HG03280 (cell line): ENCODE measurements around the gene TMEM81.

ENCODE experiments used
- ATAC-seq: cut with Tn5 transposase; IDR thresholded peaks from one replicate; pipeline ENCODE4 v1.9.1; 2021; ENCODE audit warnings: mild to moderate bottlenecking, moderate library complexity; ENCODE audit not compliant: unreplicated experiment

Gene TMEM81

GRCh38 chr1:205084360-205084759 lies at the start of gene TMEM81:
Gene TMEM81 (minus strand): TSS chr1:205084460. CDS start chr1:205084320, 140 bp downstream.
- ATAC-seq, result no peak

GRCh38 chr1:205133287-205133686 lies 49.0 kb upstream of the TMEM81 start:
- no peak for ATAC-seq

- ATAC-seq, result no peak
These were observed 45.3 kb upstream of the TMEM81 start for GRCh38 chr1:205129447-205130029.

GRCh38 chr1:205128050-205128449 lies 43.8 kb upstream of the TMEM81 start:
- no peak for ATAC-seq

GRCh38 chr1:205127646-205128045 lies 43.4 kb upstream of the TMEM81 start:
- ATAC-seq, result no peak

GRCh38 chr1:205124726-205125125 lies 40.5 kb upstream of the TMEM81 start:
- ATAC-seq, result no peak

- peak; percentile 2 for ATAC-seq
These were observed 38.2 kb upstream of the TMEM81 start for GRCh38 chr1:205122489-205122882.

GRCh38 chr1:205121660-205122488 lies 37.6 kb upstream of the TMEM81 start, which contains the start of gene RBBP5:
Gene RBBP5 (minus strand): TSS chr1:205121978. CDS start chr1:205121873, 105 bp downstream.
- peak; percentile 90 for ATAC-seq

GRCh38 chr1:205118752-205119151 lies 34.5 kb upstream of the TMEM81 start:
- ATAC-seq, result no peak

GRCh38 chr1:205111354-205111753 lies 27.1 kb upstream of the TMEM81 start:
- no peak for ATAC-seq

- no peak for ATAC-seq
These were observed 25.5 kb upstream of the TMEM81 start for GRCh38 chr1:205109711-205110110.

- ATAC-seq, result no peak
These were observed 25.0 kb upstream of the TMEM81 start for GRCh38 chr1:205109269-205109668.

- no peak for ATAC-seq
These were observed 24.2 kb upstream of the TMEM81 start for GRCh38 chr1:205108464-205108863.

- ATAC-seq, result no peak
These were observed 23.1 kb upstream of the TMEM81 start for GRCh38 chr1:205107327-205107726.

- ATAC-seq, result no peak
These were observed 18.1 kb upstream of the TMEM81 start for GRCh38 chr1:205102404-205102803.

- no peak for ATAC-seq
These were observed 14.0 kb upstream of the TMEM81 start for GRCh38 chr1:205098242-205098641.

GRCh38 chr1:205095422-205095821 lies 11.2 kb upstream of the TMEM81 start:
- no peak for ATAC-seq

GRCh38 chr1:205091043-205091740 lies 6.9 kb upstream of the TMEM81 start:
- no peak for ATAC-seq

GRCh38 chr1:205088341-205088740 lies 4.1 kb upstream of the TMEM81 start:
- no peak for ATAC-seq

GRCh38 chr1:205082431-205082830 lies 1.8 kb downstream of the TMEM81 start:
- ATAC-seq, result no peak

GRCh38 chr1:205077934-205078311 lies 6.3 kb downstream of the TMEM81 start:
- ATAC-seq, result no peak
